SK-N-SH treated with all-trans-retinoic acid at 6 μM for 48 hours (cell line): ENCODE measurements around the gene ERI3.
A peak's percentile ranks its signal among the peaks of the same experiment; 100 is the strongest.

Experiments used
- OSR1 ChIP-seq: fragments of 250-450 bp; sonication (Bioruptor Pico); IDR thresholded peaks from 2 replicates; pipeline ENCODE4 v1.8.0; 2022; ENCODE audit warnings: moderate library complexity, mild to moderate bottlenecking, inconsistent platforms
- PATZ1 ChIP-seq: fragments of 250-450 bp; sonication (Bioruptor Pico); IDR thresholded peaks from 2 replicates; pipeline ENCODE4 v1.8.0; 2020; ENCODE audit warnings: mild to moderate bottlenecking, moderate library complexity, borderline replicate concordance
- SNAI2 ChIP-seq: fragments of 250-450 bp; sonication (Bioruptor Pico); IDR thresholded peaks from 2 replicates; pipeline ENCODE4 v1.5.0; 2020; ENCODE audit warnings: mild to moderate bottlenecking, moderate library complexity
- TCF4 ChIP-seq: fragments of 250-450 bp; sonication (Bioruptor Pico); IDR thresholded peaks from 2 replicates; pipeline ENCODE4 v1.8.0; 2021; ENCODE audit warnings: mild to moderate bottlenecking, moderate library complexity, borderline replicate concordance
- TOX ChIP-seq: fragments of 250-450 bp; sonication (Bioruptor Pico); IDR thresholded peaks from 2 replicates; pipeline ENCODE4 v1.8.0; 2021; ENCODE audit warnings: mild to moderate bottlenecking, moderate library complexity, borderline replicate concordance
- ZC3H10 ChIP-seq: fragments of 250-450 bp; sonication (Bioruptor Pico); IDR thresholded peaks from 2 replicates; pipeline ENCODE4 v1.5.1; 2021; ENCODE audit warnings: mild to moderate bottlenecking, moderate library complexity
- ZFP30 ChIP-seq: fragments of 450-650 bp; formaldehyde crosslinking; IDR thresholded peaks from 2 replicates; pipeline ENCODE4 v1.5.0; 2022; ENCODE audit warnings: mild to moderate bottlenecking, moderate library complexity
- ZNF565 ChIP-seq: fragments of 450-650 bp; formaldehyde crosslinking; conservative IDR thresholded peaks from 2 replicates; pipeline ENCODE4 v1.5.0; 2020; ENCODE audit warnings: low read depth, mild to moderate bottlenecking, moderate library complexity
- ZNF70 ChIP-seq: fragments of 450-650 bp; formaldehyde crosslinking; IDR thresholded peaks from 2 replicates; pipeline ENCODE4 v1.5.0; 2020; ENCODE audit warnings: mild to moderate bottlenecking, moderate library complexity
- TF ChIP-seq, protein P1 (sequence below): fragments of 250-450 bp; sonication (Bioruptor Pico); IDR thresholded peaks from 2 replicates; pipeline ENCODE4 v1.5.0; 2020; ENCODE audit warnings: mild to moderate bottlenecking, moderate library complexity
- TF ChIP-seq, protein P2 (sequence below): fragments of 250-450 bp; sonication (Bioruptor Pico); IDR thresholded peaks from 2 replicates; pipeline ENCODE4 v1.5.1; 2020; ENCODE audit warnings: low read depth, mild to moderate bottlenecking, moderate library complexity
- TF ChIP-seq, protein P3 (sequence below): fragments of 250-450 bp; sonication (Bioruptor Pico); IDR thresholded peaks from 2 replicates; pipeline ENCODE4 v1.8.0; 2021; ENCODE audit warnings: low read depth, mild to moderate bottlenecking, moderate library complexity, borderline replicate concordance

DNA sequence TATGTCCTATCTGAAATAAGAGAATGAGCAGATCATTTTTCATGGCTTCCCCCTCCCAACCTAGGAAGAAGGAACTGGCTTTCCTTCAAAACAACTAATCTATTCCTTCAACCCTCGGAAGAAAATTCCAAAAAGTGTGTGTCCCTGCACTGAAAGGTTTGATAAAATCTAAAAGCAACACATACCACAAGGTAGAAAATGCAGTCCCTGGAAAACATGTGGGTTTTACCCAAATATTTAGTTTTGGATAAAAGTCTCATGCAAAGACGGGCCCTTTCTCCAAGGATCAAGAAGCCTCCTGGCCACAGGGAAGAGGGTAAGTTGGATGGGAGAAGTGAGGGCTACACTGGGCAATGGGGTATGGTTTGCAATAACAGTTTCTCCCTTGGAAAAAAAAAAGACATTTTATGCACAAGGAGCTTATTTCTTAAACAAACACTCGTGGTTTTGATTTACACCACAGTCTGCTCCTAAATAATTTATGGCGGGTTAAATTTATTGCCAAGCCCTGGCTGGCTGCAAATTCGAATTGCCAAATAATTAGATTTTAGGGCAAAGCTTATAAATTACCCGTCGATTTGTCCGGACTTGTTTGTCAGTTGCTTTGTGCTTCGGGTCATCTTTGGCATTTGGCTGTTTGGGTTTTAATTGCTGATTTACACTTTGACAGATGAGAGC lies 28.9 kb downstream of the ERI3 start:
- TF ChIP-seq, protein P1, sequence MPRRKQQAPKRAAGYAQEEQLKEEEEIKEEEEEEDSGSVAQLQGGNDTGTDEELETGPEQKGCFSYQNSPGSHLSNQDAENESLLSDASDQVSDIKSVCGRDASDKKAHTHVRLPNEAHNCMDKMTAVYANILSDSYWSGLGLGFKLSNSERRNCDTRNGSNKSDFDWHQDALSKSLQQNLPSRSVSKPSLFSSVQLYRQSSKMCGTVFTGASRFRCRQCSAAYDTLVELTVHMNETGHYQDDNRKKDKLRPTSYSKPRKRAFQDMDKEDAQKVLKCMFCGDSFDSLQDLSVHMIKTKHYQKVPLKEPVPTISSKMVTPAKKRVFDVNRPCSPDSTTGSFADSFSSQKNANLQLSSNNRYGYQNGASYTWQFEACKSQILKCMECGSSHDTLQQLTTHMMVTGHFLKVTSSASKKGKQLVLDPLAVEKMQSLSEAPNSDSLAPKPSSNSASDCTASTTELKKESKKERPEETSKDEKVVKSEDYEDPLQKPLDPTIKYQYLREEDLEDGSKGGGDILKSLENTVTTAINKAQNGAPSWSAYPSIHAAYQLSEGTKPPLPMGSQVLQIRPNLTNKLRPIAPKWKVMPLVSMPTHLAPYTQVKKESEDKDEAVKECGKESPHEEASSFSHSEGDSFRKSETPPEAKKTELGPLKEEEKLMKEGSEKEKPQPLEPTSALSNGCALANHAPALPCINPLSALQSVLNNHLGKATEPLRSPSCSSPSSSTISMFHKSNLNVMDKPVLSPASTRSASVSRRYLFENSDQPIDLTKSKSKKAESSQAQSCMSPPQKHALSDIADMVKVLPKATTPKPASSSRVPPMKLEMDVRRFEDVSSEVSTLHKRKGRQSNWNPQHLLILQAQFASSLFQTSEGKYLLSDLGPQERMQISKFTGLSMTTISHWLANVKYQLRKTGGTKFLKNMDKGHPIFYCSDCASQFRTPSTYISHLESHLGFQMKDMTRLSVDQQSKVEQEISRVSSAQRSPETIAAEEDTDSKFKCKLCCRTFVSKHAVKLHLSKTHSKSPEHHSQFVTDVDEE (CRISPR knock-in tag), result no peak
- TF ChIP-seq SNAI2 (CRISPR knock-in tag) (no peak), ZNF70 (no peak), TCF4 (CRISPR knock-in tag) (no peak), OSR1 (CRISPR knock-in tag) (no peak), PATZ1 (CRISPR knock-in tag) (no peak), ZC3H10 (peak; percentile 57; the same call in 1 of the 2 replicates), ZFP30 (CRISPR knock-in tag) (no peak), TOX (CRISPR knock-in tag) (no peak), ZNF565 (CRISPR knock-in tag) (no peak)
- TF ChIP-seq, protein P2, sequence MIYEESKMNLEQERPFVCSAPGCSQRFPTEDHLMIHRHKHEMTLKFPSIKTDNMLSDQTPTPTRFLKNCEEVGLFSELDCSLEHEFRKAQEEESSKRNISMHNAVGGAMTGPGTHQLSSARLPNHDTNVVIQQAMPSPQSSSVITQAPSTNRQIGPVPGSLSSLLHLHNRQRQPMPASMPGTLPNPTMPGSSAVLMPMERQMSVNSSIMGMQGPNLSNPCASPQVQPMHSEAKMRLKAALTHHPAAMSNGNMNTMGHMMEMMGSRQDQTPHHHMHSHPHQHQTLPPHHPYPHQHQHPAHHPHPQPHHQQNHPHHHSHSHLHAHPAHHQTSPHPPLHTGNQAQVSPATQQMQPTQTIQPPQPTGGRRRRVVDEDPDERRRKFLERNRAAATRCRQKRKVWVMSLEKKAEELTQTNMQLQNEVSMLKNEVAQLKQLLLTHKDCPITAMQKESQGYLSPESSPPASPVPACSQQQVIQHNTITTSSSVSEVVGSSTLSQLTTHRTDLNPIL (CRISPR knock-in tag), result no peak
- TF ChIP-seq, protein P3, sequence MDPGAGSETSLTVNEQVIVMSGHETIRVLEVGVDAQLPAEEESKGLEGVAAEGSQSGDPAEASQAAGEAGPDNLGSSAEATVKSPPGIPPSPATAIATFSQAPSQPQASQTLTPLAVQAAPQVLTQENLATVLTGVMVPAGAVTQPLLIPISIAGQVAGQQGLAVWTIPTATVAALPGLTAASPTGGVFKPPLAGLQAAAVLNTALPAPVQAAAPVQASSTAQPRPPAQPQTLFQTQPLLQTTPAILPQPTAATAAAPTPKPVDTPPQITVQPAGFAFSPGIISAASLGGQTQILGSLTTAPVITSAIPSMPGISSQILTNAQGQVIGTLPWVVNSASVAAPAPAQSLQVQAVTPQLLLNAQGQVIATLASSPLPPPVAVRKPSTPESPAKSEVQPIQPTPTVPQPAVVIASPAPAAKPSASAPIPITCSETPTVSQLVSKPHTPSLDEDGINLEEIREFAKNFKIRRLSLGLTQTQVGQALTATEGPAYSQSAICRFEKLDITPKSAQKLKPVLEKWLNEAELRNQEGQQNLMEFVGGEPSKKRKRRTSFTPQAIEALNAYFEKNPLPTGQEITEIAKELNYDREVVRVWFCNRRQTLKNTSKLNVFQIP (CRISPR knock-in tag), result no peak
